ENCODE measurements around the gene SRBD1.

The SRBD1 gene

GRCh38 chr2:45353879-45354278 is 257.2 kb downstream of the SRBD1 start:
- no peak overlapping the region for H3K27ac ChIP-seq
- no peak overlapping the region for H3K4me2 ChIP-seq

GRCh38 chr2:45352506-45352905 is 258.6 kb downstream of the SRBD1 start:
- Histone ChIP-seq H4K20me1 (no peaks in the 10 kb centered on the region), H3K4me2 (no peak overlapping the region), H3K9me3 (replicated peaks in 1 of 11) (peaks cover 0 to 6% (median 0%) of the 10 kb centered on the region in 11 experiments; a peak in 6 of 22 replicates), H3K4me3 (no peak overlapping the region), H3K36me3 (no peaks in the 10 kb centered on the region), H3K27me3 (no peaks in the 10 kb centered on the region), H3K4me1 (no peaks in the 10 kb centered on the region), H3K9ac (no peak overlapping the region), H3K27ac (no peak overlapping the region)
- no peak for TF ChIP-seq Cebpa-rat (IDR thresholded peaks at IDR 0.05)

More at GRCh38 chr2:45353879-45354278, 257.2 kb downstream of the SRBD1 start:
- TF ChIP-seq Cebpa-rat (IDR thresholded peaks at IDR 0.05) = no peak
- Histone ChIP-seq H3K4me1 (no peaks in the 10 kb centered on the region), H4K20me1 (no peaks in the 10 kb centered on the region), H3K9ac (no peak overlapping the region), H3K27me3 (no peaks in the 10 kb centered on the region), H3K36me3 (no peaks in the 10 kb centered on the region), H3K9me3 (replicated peaks in 1 of 11) (peaks cover 0 to 4% (median 0%) of the 10 kb centered on the region in 11 experiments; a peak in 1 of 22 replicates), H3K4me3 (no peak overlapping the region)

GRCh38 chr2:45345331-45346234 is 265.5 kb downstream of the SRBD1 start:
- no peaks in the 10 kb centered on the region for H3K36me3 ChIP-seq
- peak overlapping the region in 8 of 11 experiments; percentile 35 to 69 (median 54); a peak in 16 of 22 replicates for H3K4me2 ChIP-seq
- H3K9ac ChIP-seq = no peak overlapping the region
- no peaks in the 10 kb centered on the region for H3K27me3 ChIP-seq
- H3K9me3 ChIP-seq (replicated peaks in 1 of 11) = peaks cover 0 to 10% (median 0%) of the 10 kb centered on the region in 11 experiments; a peak in 6 of 22 replicates
- no peak overlapping the region for H3K27ac ChIP-seq
- no peak for TF ChIP-seq Cebpa-rat (IDR thresholded peaks at IDR 0.05)
- no peaks in the 10 kb centered on the region for H4K20me1 ChIP-seq
- H3K4me1 ChIP-seq = peaks cover 0 to 12% (median 10%) of the 10 kb centered on the region in 10 experiments; a peak in 14 of 20 replicates
- H3K4me3 ChIP-seq = no peak overlapping the region

- no peaks in the 10 kb centered on the region for H3K27me3 ChIP-seq
- no peak overlapping the region for H3K27ac ChIP-seq
- H3K36me3 ChIP-seq = no peaks in the 10 kb centered on the region
- H3K9me3 ChIP-seq (replicated peaks in 1 of 11) = peaks cover 0 to 10% (median 0%) of the 10 kb centered on the region in 11 experiments; a peak in 6 of 22 replicates
- H3K4me2 ChIP-seq = no peak overlapping the region
- peaks cover 0 to 12% (median 10%) of the 10 kb centered on the region in 10 experiments; a peak in 14 of 20 replicates for H3K4me1 ChIP-seq
- TF ChIP-seq Cebpa-rat (IDR thresholded peaks at IDR 0.05) = no peak
- H3K4me3 ChIP-seq = no peak overlapping the region
- no peaks in the 10 kb centered on the region for H4K20me1 ChIP-seq
- H3K9ac ChIP-seq = no peak overlapping the region
Measured at GRCh38 chr2:45344502-45344901, 266.6 kb downstream of the SRBD1 start.

DNA sequence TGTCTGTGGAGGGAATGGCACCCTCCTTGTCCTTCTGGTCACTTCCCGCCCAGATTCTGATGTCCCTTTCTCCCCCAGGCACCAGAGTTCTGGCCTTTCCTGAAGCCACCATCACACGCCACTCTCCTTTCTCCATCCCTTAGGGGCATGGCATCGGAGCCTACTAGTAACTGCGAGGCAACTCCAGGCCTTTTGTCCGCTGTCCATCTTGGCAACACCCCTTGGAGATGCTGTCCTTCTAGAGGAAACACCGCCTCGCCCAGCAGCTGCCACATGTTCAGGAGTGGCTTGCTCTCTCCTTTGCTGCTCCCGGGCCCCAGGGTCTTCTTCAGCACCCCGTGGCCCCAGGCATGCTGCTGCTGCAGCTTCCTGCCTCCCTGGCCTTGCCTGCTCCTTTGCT is 267.0 kb downstream of the SRBD1 start:
- no peak for TF ChIP-seq Cebpa-rat (IDR thresholded peaks at IDR 0.05)
- H3K27me3 ChIP-seq = no peaks in the 10 kb centered on the region
- peaks cover 0 to 12% (median 10%) of the 10 kb centered on the region in 10 experiments; a peak in 14 of 20 replicates for H3K4me1 ChIP-seq
- H3K4me3 ChIP-seq = no peak overlapping the region
- peaks cover 0 to 10% (median 0%) of the 10 kb centered on the region in 11 experiments; a peak in 6 of 22 replicates for H3K9me3 ChIP-seq (replicated peaks in 1 of 11)
- H3K4me2 ChIP-seq = no peak overlapping the region
- H3K27ac ChIP-seq = no peak overlapping the region
- H3K9ac ChIP-seq = no peak overlapping the region
- no peaks in the 10 kb centered on the region for H4K20me1 ChIP-seq
- no peaks in the 10 kb centered on the region for H3K36me3 ChIP-seq

DNA sequence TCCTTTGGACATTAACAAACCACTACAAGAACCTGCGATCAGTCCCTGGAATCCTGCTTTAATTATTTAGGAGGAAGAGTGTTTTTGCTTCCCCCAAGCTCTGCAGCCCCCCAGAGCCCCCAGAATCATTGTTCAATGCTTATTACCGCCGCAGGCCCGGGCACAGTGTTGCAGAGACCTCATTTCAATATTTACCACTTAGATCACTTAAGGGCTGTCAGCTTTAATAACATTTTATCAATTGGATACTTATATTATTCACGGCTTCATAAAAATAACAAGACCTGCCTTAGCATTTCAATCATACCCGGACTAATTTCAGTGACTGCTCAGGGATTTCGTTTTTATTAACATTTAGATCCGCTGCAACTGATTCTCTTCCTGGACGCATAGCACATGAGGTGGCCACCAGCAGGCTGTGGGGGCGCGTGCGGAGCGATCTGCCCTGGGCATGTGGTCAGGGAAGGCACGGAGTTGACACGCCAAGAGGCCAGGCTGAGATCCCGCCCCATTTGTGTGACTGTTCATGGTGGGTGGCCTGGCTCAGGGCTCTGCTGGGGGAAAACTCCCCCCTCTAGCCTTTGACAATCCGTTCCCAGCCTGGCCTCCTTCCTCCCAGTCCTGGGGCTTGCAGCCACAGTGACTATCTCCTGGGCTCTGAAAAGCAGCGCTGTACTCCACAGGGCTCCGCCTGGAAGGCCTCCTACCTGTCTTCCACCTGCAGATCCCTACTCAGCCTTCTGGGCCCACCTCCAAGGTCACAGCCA is 267.6 kb downstream of the SRBD1 start:
- Histone ChIP-seq H3K9me3 (replicated peaks in 1 of 11) (peaks cover 0 to 10% (median 0%) of the 10 kb centered on the region in 11 experiments; a peak in 6 of 22 replicates), H3K27ac (no peak overlapping the region), H4K20me1 (no peaks in the 10 kb centered on the region), H3K9ac (no peak overlapping the region), H3K4me2 (no peak overlapping the region), H3K4me3 (no peak overlapping the region), H3K36me3 (no peaks in the 10 kb centered on the region), H3K4me1 (peaks cover 0 to 12% (median 10%) of the 10 kb centered on the region in 10 experiments; a peak in 14 of 20 replicates), H3K27me3 (no peaks in the 10 kb centered on the region)
- TF ChIP-seq Cebpa-rat (IDR thresholded peaks at IDR 0.05) = no peak

DNA sequence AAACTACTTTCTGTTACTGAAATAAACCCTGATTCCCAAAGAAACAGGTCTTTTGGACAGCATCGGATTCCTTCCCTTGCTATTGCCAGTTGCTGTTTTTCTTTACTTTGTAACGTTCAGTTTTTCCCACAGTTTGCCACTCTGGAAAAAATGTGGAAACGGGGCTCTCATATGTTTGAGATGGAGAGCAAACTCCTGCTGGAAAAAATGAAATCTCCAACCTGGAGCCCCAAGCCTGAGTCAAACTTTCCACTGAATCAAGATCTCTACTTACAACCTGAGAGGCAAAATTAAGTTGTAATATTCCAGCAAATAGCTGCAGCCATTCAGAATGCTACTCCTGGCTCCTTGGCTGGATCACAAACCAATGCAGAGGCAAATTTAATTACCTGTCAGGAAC is 270.7 kb downstream of the SRBD1 start:
- H3K4me3 ChIP-seq = no peak overlapping the region
- TF ChIP-seq Cebpa-rat (IDR thresholded peaks at IDR 0.05) = no peak
- no peaks in the 10 kb centered on the region for H3K27me3 ChIP-seq
- H3K4me1 ChIP-seq = peaks cover 0 to 2% (median 1%) of the 10 kb centered on the region in 10 experiments; a peak in 12 of 20 replicates
- no peak overlapping the region for H3K9ac ChIP-seq
- H3K4me2 ChIP-seq = no peak overlapping the region
- no peak overlapping the region for H3K27ac ChIP-seq
- H4K20me1 ChIP-seq = no peaks in the 10 kb centered on the region
- H3K36me3 ChIP-seq = no peaks in the 10 kb centered on the region
- H3K9me3 ChIP-seq (replicated peaks in 1 of 11) = no peaks in the 10 kb centered on the region

DNA sequence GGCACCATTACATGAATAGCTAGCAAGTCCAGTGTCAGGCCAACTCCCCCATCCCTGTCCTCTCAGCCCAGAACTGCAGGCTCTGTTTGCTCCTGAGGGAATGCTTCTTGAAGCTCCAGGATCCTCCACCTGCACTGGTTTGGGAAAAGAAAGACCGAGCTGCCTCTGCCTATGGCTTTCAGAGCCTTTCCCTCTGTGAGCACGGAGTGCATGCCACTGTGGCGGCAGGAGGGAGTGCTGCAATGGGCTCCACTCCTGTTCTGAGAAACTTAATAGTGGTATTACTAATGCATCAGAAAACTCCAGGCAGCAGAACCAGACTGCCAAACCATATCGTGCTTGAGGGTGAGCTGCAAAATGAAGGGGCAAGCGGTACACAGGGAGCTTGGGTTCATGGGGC is 271.8 kb downstream of the SRBD1 start:
- no peak overlapping the region for H3K4me3 ChIP-seq
- H3K4me1 ChIP-seq = no peaks in the 10 kb centered on the region
- no peaks in the 10 kb centered on the region for H3K27me3 ChIP-seq
- no peak overlapping the region for H3K4me2 ChIP-seq
- H3K36me3 ChIP-seq = no peaks in the 10 kb centered on the region
- H3K9me3 ChIP-seq (replicated peaks in 1 of 11) = no peaks in the 10 kb centered on the region
- H3K9ac ChIP-seq = no peak overlapping the region
- no peak overlapping the region for H3K27ac ChIP-seq
- H4K20me1 ChIP-seq = no peaks in the 10 kb centered on the region
- TF ChIP-seq Cebpa-rat (IDR thresholded peaks at IDR 0.05) = no peak
